GM19324 (cell line): Measurements from ENCODE around the gene ADGRA1.
"Not testable (repeated sequence)": the region's sequence is repeated elsewhere in the genome, so short reads cannot be mapped to it uniquely, and the experiment has no call there.

Source experiments
- ATAC-seq: cut with Tn5 transposase; IDR thresholded peaks from one replicate; pipeline ENCODE4 v1.9.1; 2021; ENCODE audit warnings: mild to moderate bottlenecking, moderate library complexity; ENCODE audit not compliant: unreplicated experiment, low FRiP score

ADGRA1 gene

GRCh38 chr10:133125901-133126300, 38.2 kb downstream of the ADGRA1 start:
- ATAC-seq, result no peak

- ATAC-seq, result no peak
Measured at GRCh38 chr10:133126431-133127290, 38.9 kb downstream of the ADGRA1 start.

- ATAC-seq, result no peak
Measured at GRCh38 chr10:133127291-133128125, 39.8 kb downstream of the ADGRA1 start.

GRCh38 chr10:133128126-133129070, 40.7 kb downstream of the ADGRA1 start:
- no peak for ATAC-seq

- ATAC-seq, result no peak
Measured at GRCh38 chr10:133129071-133129858, 41.5 kb downstream of the ADGRA1 start.

GRCh38 chr10:133129859-133130495, 42.3 kb downstream of the ADGRA1 start:
- no peak for ATAC-seq

GRCh38 chr10:133130602-133131001, 42.9 kb downstream of the ADGRA1 start:
- ATAC-seq, result no peak

- ATAC-seq, result no peak
Measured at GRCh38 chr10:133131053-133131452, 43.3 kb downstream of the ADGRA1 start.

- no peak for ATAC-seq
Measured at GRCh38 chr10:133131734-133132472, 44.2 kb downstream of the ADGRA1 start.

- no peak for ATAC-seq
Measured at GRCh38 chr10:133132473-133133291, 45.0 kb downstream of the ADGRA1 start.

GRCh38 chr10:133133471-133134231, 45.9 kb downstream of the ADGRA1 start:
- no peak for ATAC-seq

- ATAC-seq, result no peak
Measured at GRCh38 chr10:133134411-133135115, 46.8 kb downstream of the ADGRA1 start.

- no peak for ATAC-seq
Measured at GRCh38 chr10:133135116-133135465, 47.4 kb downstream of the ADGRA1 start.

GRCh38 chr10:133137486-133138145, 49.9 kb downstream of the ADGRA1 start:
- ATAC-seq, result not testable (repeated sequence)

GRCh38 chr10:133139551-133140065, 51.9 kb downstream of the ADGRA1 start:
- no peak for ATAC-seq
